Brain microvascular endothelial cell (primary cell): ENCODE data around the gene AUTS2.

Source experiments
- DNase-seq: peaks from one replicate; pipeline ENCODE4 v3.0.0-alpha.2; 2020
- H3K27ac ChIP-seq: fragments of 250-450 bp; sonication (Bioruptor Pico); 2 replicates; pipeline ENCODE4 v1.5.1; 2020; ENCODE audit warnings: mild to moderate bottlenecking, moderate library complexity
- H3K27me3 ChIP-seq: fragments of 250-450 bp; sonication (Bioruptor Pico); replicated peaks from 2 replicates; pipeline ENCODE4 v1.5.1; 2020; ENCODE audit warnings: mild to moderate bottlenecking
- H3K36me3 ChIP-seq: fragments of 250-450 bp; sonication (Bioruptor Pico); replicated peaks from 2 replicates; pipeline ENCODE4 v1.5.1; 2020; ENCODE audit warnings: mild to moderate bottlenecking
- H3K4me3 ChIP-seq: 2 replicates; pipeline ENCODE4 v1.5.1; 2011; ENCODE audit warnings: low read depth, mild to moderate bottlenecking, control low read depth, low read length, moderate library complexity
- CTCF ChIP-seq: IDR thresholded peaks from 2 replicates; pipeline ENCODE4 v1.5.1; 2011; ENCODE audit warnings: low read depth, mild to moderate bottlenecking, moderate library complexity, low read length, control low read depth, inconsistent platforms; ENCODE audit errors: missing control alignments
- in situ Hi-C: cut with HindIII; loops from 2 replicates; pipeline ENCODE4 v1.10.0; 2017; ENCODE audit warnings: low sequenced_read_pairs, low pct_ligation_motif_present

The AUTS2 gene

GRCh38 chr7:69963393-69963792 is 365.1 kb downstream of the AUTS2 start:
- TF ChIP-seq CTCF = no peak
- H3K4me3 ChIP-seq = no peak overlapping the region
- DNase-seq = no peak
- in situ Hi-C loops = no loop called here
- no peak overlapping the region for H3K27ac ChIP-seq
- H3K27me3 ChIP-seq = no peaks in the 10 kb centered on the region
- H3K36me3 ChIP-seq = no peaks in the 10 kb centered on the region

GRCh38 chr7:69966766-69967591 is 368.7 kb downstream of the AUTS2 start:
- H3K27ac ChIP-seq = no peak overlapping the region
- in situ Hi-C loops = no loop called here
- no peak for DNase-seq

GRCh38 chr7:69967689-69968450 is 369.6 kb downstream of the AUTS2 start:
- DNase-seq = no peak
- in situ Hi-C loops = no loop called here
- Histone ChIP-seq H3K36me3 (no peaks in the 10 kb centered on the region), H3K27me3 (no peaks in the 10 kb centered on the region), H3K4me3 (no peak overlapping the region), H3K27ac (no peak overlapping the region)
- TF ChIP-seq CTCF = no peak

More at GRCh38 chr7:69966766-69967591, 368.7 kb downstream of the AUTS2 start:
- no peak for TF ChIP-seq CTCF
- Histone ChIP-seq H3K4me3 (no peak overlapping the region), H3K27me3 (no peaks in the 10 kb centered on the region), H3K36me3 (no peaks in the 10 kb centered on the region)

- H3K27ac ChIP-seq = no peak overlapping the region
- in situ Hi-C loops = no loop called here
- H3K36me3 ChIP-seq = no peaks in the 10 kb centered on the region
- no peak overlapping the region for H3K4me3 ChIP-seq
- no peak for TF ChIP-seq CTCF
- no peak for DNase-seq
- H3K27me3 ChIP-seq = no peaks in the 10 kb centered on the region
Observed at GRCh38 chr7:69968969-69969556, 370.8 kb downstream of the AUTS2 start.

- Histone ChIP-seq H3K4me3 (no peak overlapping the region), H3K36me3 (no peaks in the 10 kb centered on the region), H3K27me3 (no peaks in the 10 kb centered on the region), H3K27ac (no peak overlapping the region)
- no peak for DNase-seq
- no peak for TF ChIP-seq CTCF
- in situ Hi-C loops = no loop called here
Observed at GRCh38 chr7:69981646-69982045, 383.4 kb downstream of the AUTS2 start.
